GM06990 (cell line): ENCODE data around the gene TGFA.

Experiments
- DNase-seq: peaks from one replicate; pipeline ENCODE4 v3.0.0-alpha.2; 2011; ENCODE audit not compliant: insufficient read length; ENCODE audit errors: extremely low read depth
- H3K27me3 ChIP-seq: replicated peaks from 2 replicates; pipeline ENCODE4 v1.6.0; 2011; ENCODE audit warnings: low read length; ENCODE audit not compliant: control insufficient read depth, insufficient read depth
- H3K36me3 ChIP-seq: 2 replicates; pipeline ENCODE4 v1.5.1; 2011; ENCODE audit warnings: low read length; ENCODE audit not compliant: control insufficient read depth, insufficient read depth
- H3K4me3 ChIP-seq: replicated peaks from 2 replicates; pipeline ENCODE4 v1.5.1; 2011; ENCODE audit warnings: low read depth, mild to moderate bottlenecking, control low read depth, low read length
- CTCF ChIP-seq: IDR thresholded peaks from 2 replicates; pipeline ENCODE4 v1.5.1; 2011; ENCODE audit warnings: low read length, control low read depth, mild to moderate bottlenecking, inconsistent platforms; ENCODE audit not compliant: insufficient read depth, poor library complexity, severe bottlenecking

TGFA gene

GRCh38 chr2:70546885-70547284 is 6.7 kb downstream of the TGFA start:
- Histone ChIP-seq H3K36me3 (no peaks in the 10 kb centered on the region), H3K4me3 (no peak overlapping the region), H3K27me3 (no peaks in the 10 kb centered on the region)
- TF ChIP-seq CTCF = no peak
- DNase-seq = no peak

DNA sequence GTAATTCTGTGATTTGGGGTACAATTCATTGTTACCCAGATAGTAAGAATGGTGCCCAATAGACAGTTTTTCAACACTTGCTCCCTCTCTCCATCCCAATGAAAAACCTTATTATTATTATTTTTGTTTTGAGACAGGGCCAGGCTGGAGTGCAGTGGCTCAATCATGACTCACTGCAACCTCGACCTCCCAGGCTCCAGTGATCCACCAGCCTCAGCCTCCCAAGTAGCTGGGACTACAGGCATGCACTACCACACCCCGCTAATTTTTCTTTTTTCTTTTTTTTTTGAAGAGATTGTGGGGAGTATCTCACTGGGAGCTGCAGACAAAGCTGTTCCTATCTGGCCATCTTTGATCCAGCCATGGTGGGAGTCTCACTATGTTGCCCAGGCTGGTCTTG is 7.2 kb downstream of the TGFA start:
- Histone ChIP-seq H3K4me3 (no peak overlapping the region), H3K36me3 (no peaks in the 10 kb centered on the region), H3K27me3 (no peaks in the 10 kb centered on the region)
- TF ChIP-seq CTCF = no peak
- no peak for DNase-seq

GRCh38 chr2:70541481-70542020 is 12.1 kb downstream of the TGFA start:
- Histone ChIP-seq H3K4me3 (no peak overlapping the region), H3K36me3 (no peaks in the 10 kb centered on the region), H3K27me3 (no peaks in the 10 kb centered on the region)
- TF ChIP-seq CTCF = no peak
- no peak for DNase-seq

DNA sequence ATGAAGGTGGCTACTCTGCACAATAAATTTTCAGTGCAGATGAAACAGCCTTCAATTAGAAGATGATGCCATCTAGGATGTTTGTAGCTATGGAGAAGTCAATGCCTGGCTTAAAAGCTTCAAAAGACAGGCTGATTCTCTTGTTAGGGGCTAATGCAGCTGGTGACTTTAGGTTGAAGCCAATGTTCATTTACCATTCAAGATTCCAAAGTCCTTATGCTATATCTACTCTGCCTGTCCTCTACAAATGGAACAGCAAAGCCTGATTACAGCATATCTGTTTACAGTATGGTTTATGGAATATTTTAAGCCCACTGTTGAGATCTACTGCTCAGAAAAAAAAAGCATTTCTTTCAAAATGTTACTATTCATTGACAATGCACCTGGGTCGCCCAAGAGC is 15.8 kb downstream of the TGFA start:
- Histone ChIP-seq H3K27me3 (no peaks in the 10 kb centered on the region), H3K36me3 (no peaks in the 10 kb centered on the region), H3K4me3 (no peak overlapping the region)
- no peak for TF ChIP-seq CTCF
- DNase-seq = no peak

DNA sequence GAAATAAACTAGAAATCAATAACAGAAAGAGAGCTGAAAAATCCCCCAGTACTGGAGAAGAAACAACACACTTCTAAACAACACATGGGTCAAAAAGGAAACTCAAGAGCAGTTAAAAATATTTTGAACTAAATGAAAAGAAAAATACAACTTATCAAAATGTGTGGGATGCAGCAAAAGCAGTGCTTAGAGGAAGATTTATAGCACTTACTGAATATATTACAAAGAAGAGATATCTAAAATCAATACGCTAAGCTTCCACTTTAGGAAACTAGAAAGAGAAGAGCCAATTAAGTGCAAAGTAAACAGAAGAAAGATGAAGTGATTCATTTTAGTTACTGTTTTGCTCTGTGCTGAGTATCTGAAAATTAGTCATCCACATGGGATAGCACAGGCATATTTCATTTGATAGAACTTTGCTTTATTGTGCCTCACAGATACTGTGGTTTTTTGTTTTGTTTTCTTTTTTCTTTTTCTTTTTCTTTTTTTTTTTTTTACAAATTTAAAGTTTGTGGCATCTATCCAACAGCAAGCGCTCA is 17.0 kb downstream of the TGFA start:
- no peaks in the 10 kb centered on the region for H3K36me3 ChIP-seq
- H3K27me3 ChIP-seq = no peaks in the 10 kb centered on the region
- no peak for DNase-seq
- TF ChIP-seq CTCF = no peak
- H3K4me3 ChIP-seq = no peak overlapping the region

- Histone ChIP-seq H3K4me3 (no peak overlapping the region), H3K36me3 (no peaks in the 10 kb centered on the region), H3K27me3 (no peaks in the 10 kb centered on the region)
- no peak for DNase-seq
- TF ChIP-seq CTCF = no peak
Measured at GRCh38 chr2:70535573-70535972, 18.1 kb downstream of the TGFA start.
